ENCODE results near the gene DNAJC5G. TPM values are rescaled to one million over a fixed set of nuclear protein-coding genes. Genes with fewer than 3 reads are reported as not detected.

The DNAJC5G gene, protein sequence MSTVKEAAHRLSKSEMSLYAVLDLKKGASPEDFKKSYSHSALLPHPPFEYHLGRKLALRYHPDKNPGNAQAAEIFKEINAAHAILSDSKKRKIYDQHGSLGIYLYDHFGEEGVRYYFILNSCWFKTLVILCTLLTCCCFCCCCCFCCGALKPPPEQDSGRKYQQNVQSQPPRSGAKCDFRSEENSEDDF
- under 1 TPM in 1 of 4 donors, not detected in 3; 0.42 TPM for total RNA-seq

DNA sequence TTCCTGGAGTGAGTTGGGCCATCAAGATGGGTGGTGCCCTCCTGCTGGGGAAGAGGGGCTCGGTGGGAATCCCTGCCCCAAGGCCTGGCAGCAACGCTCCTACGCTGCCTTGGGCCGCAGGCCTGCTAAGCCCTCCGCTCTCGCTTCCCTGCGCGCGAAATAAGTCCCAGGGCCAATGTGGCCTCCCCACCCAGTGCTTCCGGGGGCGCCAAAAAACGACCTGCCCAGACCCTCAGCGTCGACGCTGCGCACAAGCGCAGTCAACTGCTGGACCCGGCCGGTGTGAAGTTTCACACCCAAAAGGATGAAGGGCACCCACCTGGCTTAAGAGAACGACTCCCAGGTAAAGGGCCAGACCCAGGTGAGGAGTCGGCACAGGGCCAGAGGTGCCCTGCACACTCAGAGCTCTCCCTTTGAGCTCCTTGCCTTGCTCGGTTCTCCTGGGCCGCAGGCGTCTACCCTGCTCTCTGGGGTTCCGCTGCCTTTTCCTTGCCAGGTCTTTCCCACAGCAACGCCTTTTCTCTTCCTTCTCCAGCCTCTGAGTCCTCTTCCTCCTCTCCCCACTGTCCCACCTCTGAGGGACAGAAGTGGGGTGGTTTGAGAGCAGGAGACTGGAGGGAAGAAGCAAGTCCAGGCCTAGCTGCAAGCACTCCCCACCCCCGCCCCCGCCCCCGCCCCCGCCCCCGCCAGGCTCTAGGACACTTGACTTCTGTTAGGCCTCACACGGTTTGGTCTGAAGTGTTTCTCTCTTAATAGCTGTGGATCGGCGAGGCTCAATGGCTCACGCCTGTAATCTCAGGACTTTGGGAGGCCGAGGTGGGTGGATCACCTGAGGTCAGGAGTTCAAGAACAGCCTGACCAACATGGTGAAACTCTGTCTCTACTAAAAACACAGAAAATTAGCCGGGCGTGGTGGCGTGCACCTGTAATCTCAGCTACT lies at the start of gene DNAJC5G:
TSS of gene DNAJC5G (plus strand) at position 223 of the 940 bp plus-strand sequence. CDS start 1,296 bp downstream, outside the sequence.
- Histone ChIP-seq H3K27ac (replicated peaks in 1 of 4) (no peak within 1 kb of the TSS), H3K4me3 (no peak within 1 kb of the TSS), H3K9me3 (no peaks in the 10 kb centered on the region), H3K36me3 (no peaks in the 10 kb centered on the region), H3K4me1 (peaks cover 0 to 8% (median 4%) of the 10 kb centered on the region in 4 donors), H3K27me3 (peaks cover 0 to 56% (median 0%) of the 10 kb centered on the region in 4 donors)
- WGBS: 83% methylated on average over 38 of the region's 39 CpGs
- TF ChIP-seq POLR2AphosphoS5 (IDR thresholded peaks at IDR 0.05) (no peak), POLR2A (IDR thresholded peaks at IDR 0.05; ENCODE audit: low read depth) (no peak), CTCF (IDR thresholded peaks at IDR 0.05) (no peak), EP300 (IDR thresholded peaks at IDR 0.05) (no peak)
- no peak for DNase-seq (ENCODE audit: extremely low spot score)
- intact Hi-C loops (cut with DNase I): no loop called here

- intact Hi-C loops (cut with DNase I): no loop called here
- no peaks in the 10 kb centered on the region for H3K4me1 ChIP-seq
- H3K9me3 ChIP-seq: no peaks in the 10 kb centered on the region
- H3K27me3 ChIP-seq: no peaks in the 10 kb centered on the region
- H3K36me3 ChIP-seq: peaks cover 54 to 97% (median 89%) of the 10 kb centered on the region in 4 donors
- no peak overlapping the region for H3K4me3 ChIP-seq
- no peak overlapping the region for H3K27ac ChIP-seq (replicated peaks in 1 of 4)
- no peak for DNase-seq (ENCODE audit: extremely low spot score)
- TF ChIP-seq POLR2A (IDR thresholded peaks at IDR 0.05; ENCODE audit: low read depth): no peak
- TF ChIP-seq EP300 (IDR thresholded peaks at IDR 0.05): no peak
- no peak for TF ChIP-seq POLR2AphosphoS5 (IDR thresholded peaks at IDR 0.05)
- TF ChIP-seq CTCF (IDR thresholded peaks at IDR 0.05): no peak
- WGBS: 93% methylated on average over 9 of the region's 9 CpGs
Measured at GRCh38 chr2:27225526-27225925, 49.7 kb upstream of the DNAJC5G start.

DNA sequence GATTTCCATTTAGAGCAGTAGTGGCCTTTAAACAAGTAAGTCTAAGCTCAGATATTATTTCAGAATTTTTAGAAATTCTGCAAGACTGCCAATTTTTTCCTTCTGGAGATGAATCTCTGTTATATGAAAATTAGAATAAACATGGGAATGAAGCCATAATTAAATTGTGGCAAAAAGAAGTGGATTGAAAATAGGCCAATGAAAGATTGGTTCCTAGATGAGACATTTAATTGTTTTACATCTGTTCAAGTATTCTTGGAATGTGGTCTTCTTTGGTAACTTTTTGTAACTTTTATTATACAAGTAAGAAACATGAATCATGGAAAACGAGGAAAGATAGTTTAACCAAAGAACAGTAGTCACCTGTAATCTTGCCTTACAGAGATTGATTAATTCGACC lies 47.7 kb upstream of the DNAJC5G start:
- no peak overlapping the region for H3K4me3 ChIP-seq
- no peak for DNase-seq (ENCODE audit: extremely low spot score)
- intact Hi-C loops (cut with DNase I): no loop called here
- peaks cover 70 to 100% (median 96%) of the 10 kb centered on the region in 4 donors for H3K36me3 ChIP-seq
- 81% methylated on average over 2 of the region's 2 CpGs for WGBS
- H3K9me3 ChIP-seq: no peaks in the 10 kb centered on the region
- TF ChIP-seq CTCF (IDR thresholded peaks at IDR 0.05): no peak
- no peak for TF ChIP-seq EP300 (IDR thresholded peaks at IDR 0.05)
- no peak for TF ChIP-seq POLR2AphosphoS5 (IDR thresholded peaks at IDR 0.05)
- no peaks in the 10 kb centered on the region for H3K4me1 ChIP-seq
- no peaks in the 10 kb centered on the region for H3K27me3 ChIP-seq
- no peak overlapping the region for H3K27ac ChIP-seq (replicated peaks in 1 of 4)

DNA sequence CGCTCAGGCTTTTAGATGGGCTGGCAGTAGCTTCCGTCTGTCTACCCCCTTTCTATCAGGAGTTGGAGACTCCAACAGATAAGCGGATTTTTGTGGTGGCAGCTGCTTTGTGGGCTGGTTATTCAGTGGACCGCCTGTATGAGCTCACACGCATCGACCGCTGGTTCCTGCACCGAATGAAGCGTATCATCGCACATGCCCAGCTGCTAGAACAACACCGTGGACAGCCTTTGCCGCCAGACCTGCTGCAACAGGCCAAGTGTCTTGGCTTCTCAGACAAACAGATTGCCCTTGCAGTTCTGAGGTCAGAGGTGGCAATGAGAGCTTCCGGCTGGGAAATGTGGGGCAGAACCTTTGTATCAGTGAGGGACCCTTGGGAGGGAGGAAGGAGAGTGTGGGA lies 43.3 kb upstream of the DNAJC5G start:
- no peak for DNase-seq (ENCODE audit: extremely low spot score)
- H3K4me1 ChIP-seq: no peaks in the 10 kb centered on the region
- no peak for TF ChIP-seq CTCF (IDR thresholded peaks at IDR 0.05)
- TF ChIP-seq EP300 (IDR thresholded peaks at IDR 0.05): no peak
- TF ChIP-seq POLR2AphosphoS5 (IDR thresholded peaks at IDR 0.05): no peak
- TF ChIP-seq POLR2A (IDR thresholded peaks at IDR 0.05; ENCODE audit: low read depth): no peak
- no peaks in the 10 kb centered on the region for H3K27me3 ChIP-seq
- intact Hi-C loops (cut with DNase I): no loop called here
- no peak overlapping the region for H3K4me3 ChIP-seq
- H3K27ac ChIP-seq (replicated peaks in 1 of 4): no peak overlapping the region
- WGBS: 97% methylated on average over 12 of the region's 13 CpGs
- H3K36me3 ChIP-seq: peaks cover 85 to 100% (median 96%) of the 10 kb centered on the region in 4 donors
- no peaks in the 10 kb centered on the region for H3K9me3 ChIP-seq
